HG02938 (cell line): ENCODE measurements around the gene COG2.
"Not testable (repeated sequence)": the region's sequence is repeated elsewhere in the genome, so short reads cannot be mapped to it uniquely, and the experiment has no call there.

Source experiments
- ATAC-seq: cut with Tn5 transposase; IDR thresholded peaks from one replicate; pipeline ENCODE4 v1.9.1; 2021; ENCODE audit warnings: mild to moderate bottlenecking, moderate library complexity; ENCODE audit not compliant: unreplicated experiment

The COG2 gene

GRCh38 chr1:230642263-230642959, at the start of gene COG2:
Gene COG2 (plus strand): TSS chr1:230642481. CDS start chr1:230642607, 126 bp downstream.
- peak; percentile 90 for ATAC-seq

- no peak for ATAC-seq
Observed at GRCh38 chr1:230592848-230593414, 49.4 kb upstream of the COG2 start.

- no peak for ATAC-seq
Observed at GRCh38 chr1:230594214-230594773, 48.0 kb upstream of the COG2 start.

GRCh38 chr1:230595181-230595580, 47.1 kb upstream of the COG2 start:
- no peak for ATAC-seq

GRCh38 chr1:230596306-230596705, 46.0 kb upstream of the COG2 start:
- no peak for ATAC-seq

- no peak for ATAC-seq
Observed at GRCh38 chr1:230598745-230599144, 43.5 kb upstream of the COG2 start.

- ATAC-seq = no peak
Observed at GRCh38 chr1:230599926-230600656, 42.2 kb upstream of the COG2 start.

GRCh38 chr1:230600657-230601400, 41.5 kb upstream of the COG2 start:
- ATAC-seq = not testable (repeated sequence)

- ATAC-seq = no peak
Observed at GRCh38 chr1:230609208-230609607, 33.1 kb upstream of the COG2 start.

- no peak for ATAC-seq
Observed at GRCh38 chr1:230610589-230610988, 31.7 kb upstream of the COG2 start.

GRCh38 chr1:230611128-230611877, 31.0 kb upstream of the COG2 start:
- no peak for ATAC-seq

- ATAC-seq = no peak
Observed at GRCh38 chr1:230611878-230612235, 30.4 kb upstream of the COG2 start.

- ATAC-seq = no peak
Observed at GRCh38 chr1:230612651-230613050, 29.6 kb upstream of the COG2 start.

GRCh38 chr1:230614121-230614520, 28.2 kb upstream of the COG2 start:
- ATAC-seq = no peak

- no peak for ATAC-seq
Observed at GRCh38 chr1:230618537-230618936, 23.7 kb upstream of the COG2 start.

- ATAC-seq = no peak
Observed at GRCh38 chr1:230620649-230621323, 21.5 kb upstream of the COG2 start.

GRCh38 chr1:230621324-230622030, 20.8 kb upstream of the COG2 start:
- no peak for ATAC-seq

- no peak for ATAC-seq
Observed at GRCh38 chr1:230622151-230622550, 20.1 kb upstream of the COG2 start.

GRCh38 chr1:230624097-230624713, 18.1 kb upstream of the COG2 start:
- no peak for ATAC-seq
